Astrocyte of the hippocampus (primary cell): ENCODE results near the gene GOLGA6C.
"Not testable (repeated sequence)": the region's sequence is repeated elsewhere in the genome, so short reads cannot be mapped to it uniquely, and the experiment has no call there.

Experiments used
- DNase-seq: peaks from one replicate; pipeline ENCODE4 v3.0.0; 2011; ENCODE audit warnings: low read depth, low spot score

GOLGA6C gene

GRCh38 chr15:75227663-75228280 is 30.4 kb upstream of the GOLGA6C start:
- no peak for DNase-seq

- no peak for DNase-seq
Measured at GRCh38 chr15:75228787-75229186, 29.3 kb upstream of the GOLGA6C start.

GRCh38 chr15:75229191-75230015 is 28.7 kb upstream of the GOLGA6C start:
- DNase-seq = peak; percentile 23

GRCh38 chr15:75230016-75230343 is 28.2 kb upstream of the GOLGA6C start:
- DNase-seq = no peak

GRCh38 chr15:75230551-75231371 is 27.4 kb upstream of the GOLGA6C start:
- DNase-seq = no peak

GRCh38 chr15:75231836-75232235 is 26.3 kb upstream of the GOLGA6C start:
- no peak for DNase-seq

GRCh38 chr15:75232252-75232813 is 25.8 kb upstream of the GOLGA6C start:
- DNase-seq = no peak

- DNase-seq = no peak
Measured at GRCh38 chr15:75232826-75233503, 25.2 kb upstream of the GOLGA6C start.

- no peak for DNase-seq
Measured at GRCh38 chr15:75233504-75234190, 24.5 kb upstream of the GOLGA6C start.

GRCh38 chr15:75234191-75234810 is 23.8 kb upstream of the GOLGA6C start:
- DNase-seq = no peak

GRCh38 chr15:75235051-75235673 is 23.0 kb upstream of the GOLGA6C start:
- no peak for DNase-seq

- no peak for DNase-seq
Measured at GRCh38 chr15:75235760-75236729, 22.1 kb upstream of the GOLGA6C start.

GRCh38 chr15:75237316-75237982 is 20.7 kb upstream of the GOLGA6C start:
- DNase-seq = no peak

GRCh38 chr15:75238150-75238549 is 20.0 kb upstream of the GOLGA6C start:
- DNase-seq = no peak

GRCh38 chr15:75245741-75246140 is 12.4 kb upstream of the GOLGA6C start:
- DNase-seq = not testable (repeated sequence)

- not testable (repeated sequence) for DNase-seq
Measured at GRCh38 chr15:75248991-75249390, 9.1 kb upstream of the GOLGA6C start.

GRCh38 chr15:75249726-75250125 is 8.4 kb upstream of the GOLGA6C start:
- no peak for DNase-seq

GRCh38 chr15:75251343-75251742 is 6.8 kb upstream of the GOLGA6C start:
- not testable (repeated sequence) for DNase-seq
